Measurements from ENCODE around the gene PGA3.
"Not testable (repeated sequence)": the region's sequence is repeated elsewhere in the genome, so short reads cannot be mapped to it uniquely, and the experiment has no call there.

Gene PGA3

GRCh38 chr11:61163714-61164605 lies 39.4 kb upstream of the PGA3 start:
- H3K4me3 ChIP-seq: no peak overlapping the region
- in situ Hi-C loops (cut with MboI; ENCODE audit: low sequenced_read_pairs): no loop called here
- H3K36me3 ChIP-seq (replicated peaks): no peaks in the 10 kb centered on the region
- peaks cover 19% of the 10 kb centered on the region for H3K4me1 ChIP-seq
- no peaks in the 10 kb centered on the region for H3K27me3 ChIP-seq (ENCODE audit: low read depth)
- no peaks in the 10 kb centered on the region; the same call in 1 of the 2 replicates for H3K9me3 ChIP-seq
- no peak for DNase-seq (ENCODE audit: low spot score in 2 of 2)

- no peaks in the 10 kb centered on the region for H3K27me3 ChIP-seq (ENCODE audit: low read depth)
- H3K9me3 ChIP-seq: no peaks in the 10 kb centered on the region; the same call in 1 of the 2 replicates
- in situ Hi-C loops (cut with MboI; ENCODE audit: low sequenced_read_pairs): no loop called here
- no peak for DNase-seq (ENCODE audit: low spot score in 2 of 2)
- H3K4me1 ChIP-seq: peaks cover 17% of the 10 kb centered on the region
- H3K4me3 ChIP-seq: no peak overlapping the region
- H3K36me3 ChIP-seq (replicated peaks): no peaks in the 10 kb centered on the region
Observed at GRCh38 chr11:61164606-61165424, 38.5 kb upstream of the PGA3 start.

GRCh38 chr11:61165785-61166184 lies 37.5 kb upstream of the PGA3 start:
- H3K9me3 ChIP-seq; H3K27me3 ChIP-seq (ENCODE audit: low read depth); H3K36me3 ChIP-seq (replicated peaks); in situ Hi-C loops (cut with MboI; ENCODE audit: low sequenced_read_pairs); H3K4me3 ChIP-seq; DNase-seq (ENCODE audit: low spot score in 2 of 2): not testable (repeated sequence)
- H3K4me1 ChIP-seq: peaks cover 12% of the 10 kb centered on the region

- H3K27me3 ChIP-seq (ENCODE audit: low read depth); in situ Hi-C loops (cut with MboI; ENCODE audit: low sequenced_read_pairs); H3K4me3 ChIP-seq; DNase-seq (ENCODE audit: low spot score in 2 of 2); H3K36me3 ChIP-seq (replicated peaks); H3K9me3 ChIP-seq: not testable (repeated sequence)
- peaks cover 11% of the 10 kb centered on the region for H3K4me1 ChIP-seq
Observed at GRCh38 chr11:61166331-61166730, 37.0 kb upstream of the PGA3 start.

- DNase-seq (ENCODE audit: low spot score in 2 of 2): no peak
- in situ Hi-C loops (cut with MboI; ENCODE audit: low sequenced_read_pairs): no loop called here
- H3K9me3 ChIP-seq: no peaks in the 10 kb centered on the region; the same call in 1 of the 2 replicates
- no peak overlapping the region for H3K4me3 ChIP-seq
- H3K27me3 ChIP-seq (ENCODE audit: low read depth): peaks cover 2% of the 10 kb centered on the region; the same call in 1 of the 2 replicates
- peaks cover 3% of the 10 kb centered on the region; the same call in 1 of the 2 replicates for H3K4me1 ChIP-seq
- H3K36me3 ChIP-seq (replicated peaks): no peaks in the 10 kb centered on the region
Observed at GRCh38 chr11:61168042-61168688, 35.1 kb upstream of the PGA3 start.

- Histone ChIP-seq H3K36me3 (replicated peaks) (no peaks in the 10 kb centered on the region), H3K4me3 (no peak overlapping the region), H3K9me3 (no peaks in the 10 kb centered on the region; the same call in 1 of the 2 replicates), H3K27me3 (ENCODE audit: low read depth) (peaks cover 3% of the 10 kb centered on the region; the same call in 1 of the 2 replicates), H3K4me1 (peaks cover 3% of the 10 kb centered on the region; the same call in 1 of the 2 replicates)
- DNase-seq (ENCODE audit: low spot score in 2 of 2): no peak
- in situ Hi-C loops (cut with MboI; ENCODE audit: low sequenced_read_pairs): no loop called here
Observed at GRCh38 chr11:61168800-61169199, 34.5 kb upstream of the PGA3 start.

GRCh38 chr11:61170566-61170965 lies 32.7 kb upstream of the PGA3 start:
- in situ Hi-C loops (cut with MboI; ENCODE audit: low sequenced_read_pairs): no loop called here
- Histone ChIP-seq H3K27me3 (ENCODE audit: low read depth) (peaks cover 15% of the 10 kb centered on the region), H3K36me3 (replicated peaks) (no peaks in the 10 kb centered on the region), H3K4me1 (no peaks in the 10 kb centered on the region; the same call in 1 of the 2 replicates), H3K9me3 (no peaks in the 10 kb centered on the region; the same call in 1 of the 2 replicates), H3K4me3 (no peak overlapping the region)
- no peak for DNase-seq (ENCODE audit: low spot score in 2 of 2)

- in situ Hi-C loops (cut with MboI; ENCODE audit: low sequenced_read_pairs): no loop called here
- Histone ChIP-seq H3K4me1 (no peaks in the 10 kb centered on the region), H3K4me3 (no peak overlapping the region), H3K36me3 (replicated peaks) (no peaks in the 10 kb centered on the region), H3K9me3 (no peaks in the 10 kb centered on the region; the same call in 1 of the 2 replicates), H3K27me3 (ENCODE audit: low read depth) (peaks cover 27% of the 10 kb centered on the region)
- no peak for DNase-seq (ENCODE audit: low spot score in 2 of 2)
Observed at GRCh38 chr11:61171907-61172306, 31.4 kb upstream of the PGA3 start.

GRCh38 chr11:61172356-61172755 lies 31.0 kb upstream of the PGA3 start:
- in situ Hi-C loops (cut with MboI; ENCODE audit: low sequenced_read_pairs): no loop called here
- H3K9me3 ChIP-seq: no peaks in the 10 kb centered on the region; the same call in 1 of the 2 replicates
- no peaks in the 10 kb centered on the region for H3K36me3 ChIP-seq (replicated peaks)
- DNase-seq (ENCODE audit: low spot score in 2 of 2): no peak
- no peak overlapping the region for H3K4me3 ChIP-seq
- peaks cover 27% of the 10 kb centered on the region for H3K27me3 ChIP-seq (ENCODE audit: low read depth)
- H3K4me1 ChIP-seq: no peaks in the 10 kb centered on the region

GRCh38 chr11:61172888-61173287 lies 30.4 kb upstream of the PGA3 start:
- Histone ChIP-seq H3K36me3 (replicated peaks) (no peaks in the 10 kb centered on the region), H3K4me3 (no peak overlapping the region), H3K4me1 (no peaks in the 10 kb centered on the region), H3K9me3 (no peaks in the 10 kb centered on the region; the same call in 1 of the 2 replicates), H3K27me3 (ENCODE audit: low read depth) (peaks cover 27% of the 10 kb centered on the region)
- in situ Hi-C loops (cut with MboI; ENCODE audit: low sequenced_read_pairs): no loop called here
- no peak for DNase-seq (ENCODE audit: low spot score in 2 of 2)

- H3K4me1 ChIP-seq: no peaks in the 10 kb centered on the region
Observed at GRCh38 chr11:61173456-61173855, 29.9 kb upstream of the PGA3 start.

GRCh38 chr11:61174273-61174672 lies 29.0 kb upstream of the PGA3 start:
- peaks cover 32% of the 10 kb centered on the region for H3K27me3 ChIP-seq (ENCODE audit: low read depth)
- no peak overlapping the region for H3K4me3 ChIP-seq
- H3K36me3 ChIP-seq (replicated peaks): no peaks in the 10 kb centered on the region
- in situ Hi-C loops (cut with MboI; ENCODE audit: low sequenced_read_pairs): no loop called here
- H3K4me1 ChIP-seq: no peaks in the 10 kb centered on the region
- DNase-seq (ENCODE audit: low spot score in 2 of 2): no peak
- no peaks in the 10 kb centered on the region for H3K9me3 ChIP-seq

More at GRCh38 chr11:61173456-61173855, 29.9 kb upstream of the PGA3 start:
- in situ Hi-C loops (cut with MboI; ENCODE audit: low sequenced_read_pairs): no loop called here
- Histone ChIP-seq H3K4me3 (no peak overlapping the region), H3K36me3 (replicated peaks) (no peaks in the 10 kb centered on the region), H3K27me3 (ENCODE audit: low read depth) (peaks cover 27% of the 10 kb centered on the region), H3K9me3 (no peaks in the 10 kb centered on the region; the same call in 1 of the 2 replicates)
- no peak for DNase-seq (ENCODE audit: low spot score in 2 of 2)

GRCh38 chr11:61174949-61175348 lies 28.4 kb upstream of the PGA3 start:
- no peaks in the 10 kb centered on the region for H3K36me3 ChIP-seq (replicated peaks)
- no peak for DNase-seq (ENCODE audit: low spot score in 2 of 2)
- in situ Hi-C loops (cut with MboI; ENCODE audit: low sequenced_read_pairs): no loop called here
- peaks cover 36% of the 10 kb centered on the region for H3K27me3 ChIP-seq (ENCODE audit: low read depth)
- no peaks in the 10 kb centered on the region for H3K4me1 ChIP-seq
- no peak overlapping the region for H3K4me3 ChIP-seq
- H3K9me3 ChIP-seq: no peaks in the 10 kb centered on the region; the same call in 1 of the 2 replicates

All from HAP-1 (cell line).